Gastroesophageal sphincter (tissue), 3 donors: Measurements from ENCODE around the gene UBE2D4.
"Not testable (repeated sequence)": the region's sequence is repeated elsewhere in the genome, so short reads cannot be mapped to it uniquely, and the experiment has no call there.

Experiments
- CTCF ChIP-seq, 4 experiments: fragments of 200-600 bp in 2 of 4; fragments of 450-650 bp in 2 of 4; sonication (generic) in 1 of 4; IDR thresholded peaks; one replicate each; pipeline ENCODE4 v1.5.1; 2017 to 2019; ENCODE audit warnings: antibody characterized with exemption in 4 of 4, mild to moderate bottlenecking in 2 of 4, moderate library complexity in 2 of 4
- POLR2A ChIP-seq, 2 donors: fragments of 450-650 bp; IDR thresholded peaks; one replicate each; pipeline ENCODE4 v1.6.1; 2017; ENCODE audit warnings: antibody characterized with exemption in 2 of 2, mild to moderate bottlenecking in 2 of 2, moderate library complexity in 1 of 2
- POLR2AphosphoS5 ChIP-seq: sonication (generic); formaldehyde crosslinking; IDR thresholded peaks from one replicate; pipeline ENCODE4 v1.6.1; 2017; ENCODE audit warnings: antibody characterized with exemption

DNA sequence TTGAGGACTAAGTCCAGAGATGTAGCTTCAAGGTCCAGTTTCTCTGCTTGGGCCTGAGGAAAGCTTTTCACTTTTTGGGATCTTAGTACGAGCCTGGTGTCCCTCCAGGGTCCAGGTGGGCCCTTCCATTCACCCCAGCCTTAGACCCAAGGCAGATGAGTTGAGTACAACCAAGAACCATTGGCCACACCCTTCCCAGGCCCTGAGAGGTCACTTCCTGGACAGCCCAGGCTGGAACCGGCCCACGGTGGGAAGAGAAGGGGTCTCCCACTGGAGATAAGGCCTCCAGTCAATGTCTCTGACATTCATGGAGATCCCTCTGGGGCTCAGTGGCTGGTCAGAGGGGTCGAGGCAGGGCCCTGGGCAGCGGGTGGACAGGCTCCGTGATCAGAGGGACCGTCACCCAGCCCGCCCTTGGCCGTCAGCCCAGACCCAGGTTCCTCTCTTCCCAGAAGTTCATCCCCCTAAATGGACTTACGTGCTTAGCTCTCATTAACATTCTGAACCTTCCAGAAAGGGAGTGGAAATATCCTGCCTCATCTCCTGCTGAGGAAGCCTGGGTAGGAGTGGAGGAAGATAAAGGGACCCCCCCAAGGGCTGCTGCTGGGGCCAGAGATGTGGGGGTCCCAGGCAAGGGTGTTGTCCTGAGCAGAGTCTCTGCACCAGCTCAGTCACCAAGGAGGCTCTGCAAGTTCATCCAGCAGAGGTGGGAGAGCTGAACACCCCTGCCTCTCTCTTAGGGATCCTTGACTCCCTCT, 48.7 kb downstream of the UBE2D4 start:
- TF ChIP-seq CTCF (IDR thresholded peaks at IDR 0.05); POLR2A (IDR thresholded peaks at IDR 0.05); POLR2AphosphoS5: not testable (repeated sequence)
